ENCODE data around the gene GAS2.

The GAS2 gene

GRCh38 chr11:22752908-22753310, 86.5 kb downstream of the GAS2 start:
- ChIA-PET POLR2A (no interaction called here), CTCF (no interaction called here)
- H3K4me3 ChIP-seq (ENCODE audit: low read depth, low read length): no peak overlapping the region
- no peak for TF ChIP-seq CTCF (IDR thresholded peaks at IDR 0.05; ENCODE audit: insufficient read depth, low read length, missing control alignments)
- DNase-seq (ENCODE audit: low read depth, low spot score): no peak

GRCh38 chr11:22753416-22753815, 87.0 kb downstream of the GAS2 start:
- ChIA-PET CTCF (no interaction called here), POLR2A (no interaction called here)
- no peak overlapping the region for H3K4me3 ChIP-seq (ENCODE audit: low read depth, low read length)
- DNase-seq (ENCODE audit: low read depth, low spot score): no peak
- no peak for TF ChIP-seq CTCF (IDR thresholded peaks at IDR 0.05; ENCODE audit: insufficient read depth, low read length, missing control alignments)

GRCh38 chr11:22761066-22761465, 94.7 kb downstream of the GAS2 start:
- ChIA-PET POLR2A (no interaction called here), CTCF (no interaction called here)
- no peak for TF ChIP-seq CTCF (IDR thresholded peaks at IDR 0.05; ENCODE audit: insufficient read depth, low read length, missing control alignments)
- DNase-seq (ENCODE audit: low read depth, low spot score): no peak
- H3K4me3 ChIP-seq (ENCODE audit: low read depth, low read length): no peak overlapping the region

GRCh38 chr11:22763166-22763565, 96.8 kb downstream of the GAS2 start:
- no peak for DNase-seq (ENCODE audit: low read depth, low spot score)
- CTCF ChIA-PET: interaction anchor here (1.4 kb wide), 1 partner anchor 24 kb away, joined by 8 read pairs; no protein-coding TSS in a partner anchor
- POLR2A ChIA-PET: no interaction called here
- TF ChIP-seq CTCF (IDR thresholded peaks at IDR 0.05; ENCODE audit: insufficient read depth, low read length, missing control alignments): no peak
- H3K4me3 ChIP-seq (ENCODE audit: low read depth, low read length): no peak overlapping the region

- ChIA-PET CTCF (interaction anchor here (1.4 kb wide), 1 partner anchor 23 kb away, joined by 8 read pairs; no protein-coding TSS in a partner anchor), POLR2A (no interaction called here)
- no peak overlapping the region for H3K4me3 ChIP-seq (ENCODE audit: low read depth, low read length)
- no peak for DNase-seq (ENCODE audit: low read depth, low spot score)
- TF ChIP-seq CTCF (IDR thresholded peaks at IDR 0.05; ENCODE audit: insufficient read depth, low read length, missing control alignments): no peak
Measured at GRCh38 chr11:22764735-22765134, 98.3 kb downstream of the GAS2 start.

- POLR2A ChIA-PET: no interaction called here
- no peak for TF ChIP-seq CTCF (IDR thresholded peaks at IDR 0.05; ENCODE audit: insufficient read depth, low read length, missing control alignments)
- DNase-seq (ENCODE audit: low read depth, low spot score): no peak
- H3K4me3 ChIP-seq (ENCODE audit: low read depth, low read length): no peak overlapping the region
- CTCF ChIA-PET: interaction anchor here (3.2 kb wide), 1 partner anchor 19 kb away, joined by 10 read pairs; no protein-coding TSS in a partner anchor
Measured at GRCh38 chr11:22768281-22768680, 101.9 kb downstream of the GAS2 start.

Measured in AG04449 (cell line).